GM18499 (cell line): ENCODE results near the gene ACVR1B.
A peak's percentile ranks its signal among the peaks of the same experiment; 100 is the strongest.

Source experiments
- ATAC-seq: cut with Tn5 transposase; IDR thresholded peaks from one replicate; pipeline ENCODE4 v1.9.1; 2021; ENCODE audit warnings: moderate number of reproducible peaks; ENCODE audit not compliant: insufficient read depth, unreplicated experiment

Gene ACVR1B

DNA sequence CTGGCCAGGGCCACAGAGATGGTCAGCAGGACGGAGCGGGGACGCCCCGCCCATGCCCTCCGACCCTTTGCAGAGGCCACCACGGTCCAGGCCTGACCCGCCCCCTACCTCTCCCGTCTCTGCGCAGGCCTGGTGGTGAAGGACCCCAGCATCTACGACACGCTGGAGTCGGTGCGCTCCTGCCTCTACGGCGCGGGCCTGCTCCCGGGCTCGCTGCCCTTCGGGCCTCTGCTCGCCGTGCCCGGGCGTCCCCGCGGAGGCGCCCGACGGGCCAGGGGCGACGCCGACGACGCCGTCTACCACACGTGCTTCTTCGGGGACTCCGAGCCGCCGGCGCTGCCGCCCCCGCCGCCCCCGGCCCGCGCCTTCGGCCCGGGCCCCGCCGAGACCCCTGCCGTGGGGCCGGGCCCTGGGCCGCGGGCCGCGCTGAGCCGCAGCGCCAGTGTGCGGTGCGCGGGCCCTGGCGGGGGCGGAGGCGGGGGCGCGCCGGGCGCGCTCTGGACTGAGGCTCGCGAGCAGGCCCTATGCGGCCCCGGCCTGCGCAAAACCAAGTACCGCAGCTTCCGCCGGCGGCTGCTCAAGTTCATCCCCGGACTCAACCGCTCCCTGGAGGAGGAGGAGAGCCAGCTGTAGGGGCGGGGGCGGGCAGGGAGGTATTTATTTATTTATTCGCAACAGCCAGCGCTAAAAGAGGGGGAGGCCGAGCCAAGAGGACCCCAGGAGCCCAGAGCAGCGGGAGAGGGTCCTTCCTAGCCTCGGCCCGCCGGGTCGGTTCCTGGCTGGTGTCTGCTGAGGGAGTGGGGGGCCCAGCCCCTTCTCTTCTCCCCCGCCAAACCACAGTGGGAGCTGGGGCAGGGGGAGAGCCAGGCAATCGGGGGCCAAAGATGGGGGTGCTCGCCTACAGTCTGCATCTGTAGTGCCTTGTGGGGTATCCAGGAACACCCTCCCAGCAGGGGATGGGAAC is 63.4 kb downstream of the ACVR1B start:
- ATAC-seq: no peak

GRCh38 chr12:52015532-52016041 is 64.1 kb downstream of the ACVR1B start:
- ATAC-seq: no peak

- no peak for ATAC-seq
These were observed 67.1 kb downstream of the ACVR1B start for GRCh38 chr12:52018433-52019112.

DNA sequence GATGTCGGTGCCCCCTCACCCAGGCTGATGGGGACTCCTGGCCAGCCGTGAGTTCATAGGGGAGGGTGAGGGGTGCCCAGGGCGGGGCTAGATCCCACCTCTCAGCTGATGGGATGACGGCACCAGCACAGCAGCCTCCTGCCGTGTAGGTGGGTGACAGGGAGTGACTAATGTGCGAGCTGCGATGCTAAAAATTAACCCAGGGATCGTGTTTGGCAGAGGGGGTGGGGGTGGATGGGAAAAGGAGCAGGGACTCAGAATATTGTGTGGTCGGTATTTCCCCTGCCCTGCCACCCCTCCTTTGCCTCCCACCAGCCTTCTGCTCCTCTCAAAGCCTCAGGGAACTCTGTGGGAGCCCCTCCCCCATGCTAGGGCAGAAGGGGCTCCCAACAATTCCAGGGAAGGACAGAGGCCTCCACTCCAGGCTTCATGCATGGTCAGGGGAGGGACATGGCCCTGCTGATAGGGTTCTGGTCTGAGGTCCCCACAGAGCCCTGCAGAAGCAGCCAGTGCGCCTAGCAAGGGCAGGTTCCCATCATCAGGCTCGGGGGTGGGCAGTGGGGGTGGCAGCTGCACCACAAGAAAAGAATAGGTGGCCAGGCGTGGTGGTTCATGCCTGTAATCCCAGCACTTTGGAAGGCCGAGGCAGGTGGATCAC is 67.7 kb downstream of the ACVR1B start:
- no peak for ATAC-seq

GRCh38 chr12:52020539-52021336 is 69.2 kb downstream of the ACVR1B start:
- ATAC-seq: no peak

GRCh38 chr12:52022841-52023181 is 71.3 kb downstream of the ACVR1B start:
- no peak for ATAC-seq

DNA sequence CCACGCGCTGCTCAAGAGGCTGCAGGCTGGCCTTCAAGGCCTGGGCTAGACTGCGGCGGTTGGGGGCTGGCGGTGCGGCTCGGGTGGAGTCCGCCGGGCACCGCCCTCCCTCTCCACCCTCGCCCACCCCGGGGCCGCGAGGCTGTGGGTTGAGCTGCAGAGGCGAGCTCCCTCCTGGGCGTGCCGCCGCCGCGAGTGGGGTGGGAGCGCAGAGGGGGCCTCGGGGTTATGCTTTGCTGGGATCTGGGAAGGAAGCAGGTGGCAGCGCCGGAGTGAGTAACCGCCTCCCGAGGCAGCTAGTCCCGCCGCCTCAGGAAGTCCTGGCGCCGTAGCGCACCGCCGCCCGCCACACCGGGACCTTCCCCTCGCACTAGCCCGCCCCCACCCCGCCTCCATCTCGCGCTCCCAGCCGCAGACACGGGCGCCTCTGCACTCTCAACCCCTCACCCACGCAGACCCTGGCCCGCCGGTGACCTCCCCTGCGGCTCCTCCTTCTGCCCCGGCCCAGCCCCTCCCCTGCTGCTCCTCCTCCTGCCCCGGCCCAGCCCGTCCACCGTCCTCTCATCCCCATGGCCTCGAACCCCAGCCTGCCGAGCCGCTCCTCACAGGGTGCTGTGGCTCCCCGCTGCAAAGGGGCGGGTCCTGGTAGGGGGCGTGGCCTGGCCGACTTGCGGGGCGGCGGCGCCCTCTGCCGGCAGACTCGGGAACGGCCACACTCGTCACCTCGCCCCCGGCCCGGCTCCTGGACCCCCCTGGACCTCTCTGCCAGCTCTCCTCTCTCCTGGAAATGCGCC is 71.9 kb downstream of the ACVR1B start:
- ATAC-seq: no peak

DNA sequence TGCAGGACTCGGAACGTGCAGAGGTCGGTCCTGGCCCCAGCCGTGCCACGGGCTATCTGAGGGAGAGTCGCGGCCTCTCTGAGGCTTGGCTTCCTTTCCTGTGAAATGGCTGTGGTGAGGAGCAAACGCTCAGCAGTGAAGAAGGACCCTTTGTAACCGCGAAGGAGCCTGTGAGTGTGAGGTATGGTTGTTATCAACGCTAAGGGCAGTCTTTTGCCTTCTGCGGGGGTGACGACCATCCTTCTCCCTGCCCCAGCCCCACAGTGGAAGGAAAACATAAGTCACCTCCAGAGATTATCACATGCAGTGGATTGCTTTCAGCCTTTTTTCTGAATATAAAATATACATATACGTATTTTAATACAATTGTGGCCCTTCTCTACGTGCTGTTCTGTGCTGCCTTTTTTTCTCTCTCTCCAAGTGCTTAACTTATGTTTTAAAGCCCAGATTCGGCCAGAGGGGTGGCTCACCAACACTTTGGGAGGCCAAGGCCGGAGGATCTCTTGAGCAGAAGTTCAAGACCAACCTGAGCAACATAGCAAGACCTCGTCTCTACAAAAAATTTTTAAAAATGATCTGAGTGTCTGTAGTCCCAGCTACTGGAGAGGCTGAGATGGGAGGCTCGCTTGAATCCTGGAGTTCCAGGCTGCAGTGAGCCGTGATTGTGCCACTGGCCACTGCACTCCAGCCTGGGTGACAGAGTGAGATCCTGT is 72.6 kb downstream of the ACVR1B start:
- no peak for ATAC-seq

DNA sequence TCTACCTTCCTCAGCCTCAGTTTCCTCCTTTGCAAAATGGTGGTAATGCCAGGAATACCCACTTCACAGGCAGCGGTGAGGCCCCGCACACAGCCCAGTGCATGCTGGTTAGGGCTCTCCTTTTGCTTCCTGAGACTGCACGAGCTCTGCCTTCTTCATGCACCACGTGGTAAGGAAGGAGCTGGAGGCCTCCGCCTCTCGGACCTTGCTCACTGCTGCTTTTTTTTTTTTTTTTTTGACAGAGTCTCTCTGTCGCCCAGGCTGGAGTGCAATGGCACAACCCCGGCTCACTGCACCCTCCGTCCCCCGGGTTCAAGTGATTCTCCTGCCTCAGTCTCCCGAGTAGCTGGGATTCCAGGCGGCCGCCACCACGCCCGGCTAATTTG is 73.3 kb downstream of the ACVR1B start:
- no peak for ATAC-seq

- ATAC-seq: no peak
These were observed 74.8 kb downstream of the ACVR1B start for GRCh38 chr12:52026263-52026662.

DNA sequence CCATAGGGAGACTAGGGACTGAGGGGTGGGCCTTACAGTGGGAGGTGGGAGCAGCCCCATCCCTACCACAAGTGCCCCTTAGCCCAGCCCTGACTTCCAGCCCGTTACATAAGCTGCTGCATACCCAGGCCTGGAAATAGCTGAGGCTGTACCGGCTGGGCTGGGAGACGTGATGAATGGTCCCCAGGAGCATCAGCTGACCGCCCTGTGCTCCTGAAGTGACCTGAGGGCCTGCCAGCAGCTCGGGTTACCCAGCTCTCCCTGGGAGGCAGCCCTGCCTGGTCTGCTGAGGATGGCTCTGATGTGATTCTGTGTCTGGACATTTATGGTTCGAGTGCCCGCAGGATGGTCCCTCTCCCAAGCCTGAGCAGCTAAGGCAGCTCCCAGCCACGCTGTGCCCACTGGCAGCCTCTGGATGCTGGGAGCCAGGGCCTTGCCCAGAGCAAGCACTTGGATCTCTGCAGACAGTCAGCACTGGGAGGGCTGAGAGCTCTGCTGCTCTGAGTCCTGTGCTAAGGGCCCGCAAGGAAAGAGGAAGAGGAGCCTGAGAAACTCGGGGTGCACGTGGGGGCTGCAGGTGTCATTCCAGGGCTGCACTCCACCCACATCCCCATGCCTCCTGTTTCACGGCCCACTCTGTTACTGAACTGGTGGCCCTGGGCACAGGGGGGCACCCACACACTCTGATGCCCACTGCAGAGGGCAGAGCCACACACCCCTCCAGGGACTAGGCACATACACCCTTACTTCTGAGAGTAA is 75.8 kb downstream of the ACVR1B start:
- no peak for ATAC-seq

GRCh38 chr12:52029685-52030084 is 78.2 kb downstream of the ACVR1B start:
- no peak for ATAC-seq

DNA sequence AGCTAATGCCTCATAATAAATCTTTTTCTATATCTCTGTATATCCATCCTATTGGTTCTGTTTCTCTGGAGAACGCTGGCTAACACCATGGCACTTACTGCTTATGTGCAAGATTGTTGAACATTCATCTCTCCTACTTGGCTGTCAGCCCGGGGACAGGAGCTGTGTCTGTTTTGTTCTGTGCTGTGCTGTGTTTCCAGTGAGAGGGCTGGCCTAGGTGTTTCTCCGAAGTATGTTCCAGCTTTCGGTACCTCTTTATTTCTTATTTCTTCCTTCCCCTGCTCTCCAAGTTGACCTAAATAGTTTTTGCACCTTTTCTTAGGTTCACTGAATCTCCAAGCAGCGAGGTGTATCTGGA is 80.9 kb downstream of the ACVR1B start:
- ATAC-seq: no peak

DNA sequence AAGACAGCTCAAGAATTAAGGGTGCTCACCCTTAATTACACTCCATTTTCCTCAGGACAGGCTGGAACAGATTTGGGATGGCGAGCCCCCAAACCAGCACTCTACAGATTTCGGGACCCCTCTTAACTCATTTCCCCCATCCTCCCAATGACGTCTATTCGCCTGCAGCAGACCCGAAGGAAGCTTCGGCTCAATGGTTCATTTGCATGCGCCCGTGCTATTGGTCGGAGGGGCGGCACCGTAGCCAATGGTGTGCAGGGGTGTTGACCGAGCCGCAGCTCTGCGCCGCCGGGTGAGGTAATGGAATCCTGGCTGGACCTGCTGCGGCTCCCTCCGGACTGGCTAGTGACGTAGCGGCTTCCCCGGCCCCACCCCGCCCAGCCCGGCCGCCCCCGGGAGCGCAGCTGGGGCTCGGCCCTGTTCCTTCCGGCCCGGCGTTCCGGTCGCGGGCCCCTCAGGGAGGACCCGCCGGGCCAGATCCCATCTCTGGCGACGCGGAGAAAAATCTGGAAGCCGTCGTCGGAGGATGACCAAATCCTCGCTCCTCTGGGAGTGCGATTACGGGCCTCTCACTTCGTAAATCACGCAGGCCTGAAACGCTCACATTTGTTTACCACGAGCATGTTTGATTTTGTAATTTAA is 81.4 kb downstream of the ACVR1B start:
- peak; percentile 61 for ATAC-seq

- ATAC-seq: no peak
These were observed 82.1 kb downstream of the ACVR1B start for GRCh38 chr12:52033446-52034140.

DNA sequence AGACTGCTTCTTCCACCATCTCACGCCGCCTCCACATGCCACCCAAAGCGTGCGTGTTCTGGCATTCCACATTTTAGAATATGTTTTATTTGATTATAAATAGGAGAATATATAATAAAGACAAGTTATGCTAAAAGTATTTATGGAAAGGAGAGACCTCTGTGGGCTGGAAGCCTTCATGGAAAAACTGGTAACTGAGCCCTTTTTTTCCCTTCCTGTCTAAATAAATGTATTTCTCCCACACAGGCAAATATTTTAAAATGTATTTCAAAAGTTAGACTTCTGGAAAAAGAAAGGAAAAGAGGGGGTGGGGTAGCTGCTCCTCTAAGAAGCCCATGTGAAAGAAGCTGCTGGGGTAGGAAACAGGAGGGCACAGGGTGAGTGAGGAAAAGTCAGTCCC is 83.7 kb downstream of the ACVR1B start:
- no peak for ATAC-seq

- no peak for ATAC-seq
These were observed 84.4 kb downstream of the ACVR1B start for GRCh38 chr12:52035926-52036325.
